Activated T-helper 1 cell treated with anti-CD3 and anti-CD28 coated beads, Interleukin-2, amount 50 U/mL, for 16 hours (primary cell): Measurements from ENCODE around the gene HDAC10.

ENCODE experiments used
- DNase-seq, 2 donors: peaks; one replicate each; pipeline ENCODE4 v3.0.0-alpha.2; 2020; ENCODE audit warnings: low read depth in 1 of 2, low spot score in 1 of 2

Gene HDAC10

DNA sequence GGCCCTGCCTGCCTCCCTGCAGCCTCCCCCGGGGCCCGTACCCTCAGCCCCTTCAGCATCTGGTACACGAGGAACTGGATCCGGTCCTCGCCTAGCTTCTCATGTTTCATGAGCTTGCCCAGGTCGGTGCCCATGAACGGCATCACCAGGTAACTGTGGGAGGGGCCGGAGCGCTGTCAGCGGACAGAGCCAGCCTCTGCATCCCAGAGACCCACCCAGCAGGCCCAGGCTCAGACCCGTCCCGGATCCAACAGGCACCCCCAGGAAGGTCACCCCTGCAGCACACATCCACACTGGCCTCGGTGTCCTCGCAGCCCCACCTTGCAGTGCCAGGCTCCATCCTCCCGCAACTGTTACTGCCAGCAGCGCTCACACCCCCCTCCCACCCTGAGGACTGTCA, 6.0 kb upstream of the HDAC10 start:
- DNase-seq = no peak

DNA sequence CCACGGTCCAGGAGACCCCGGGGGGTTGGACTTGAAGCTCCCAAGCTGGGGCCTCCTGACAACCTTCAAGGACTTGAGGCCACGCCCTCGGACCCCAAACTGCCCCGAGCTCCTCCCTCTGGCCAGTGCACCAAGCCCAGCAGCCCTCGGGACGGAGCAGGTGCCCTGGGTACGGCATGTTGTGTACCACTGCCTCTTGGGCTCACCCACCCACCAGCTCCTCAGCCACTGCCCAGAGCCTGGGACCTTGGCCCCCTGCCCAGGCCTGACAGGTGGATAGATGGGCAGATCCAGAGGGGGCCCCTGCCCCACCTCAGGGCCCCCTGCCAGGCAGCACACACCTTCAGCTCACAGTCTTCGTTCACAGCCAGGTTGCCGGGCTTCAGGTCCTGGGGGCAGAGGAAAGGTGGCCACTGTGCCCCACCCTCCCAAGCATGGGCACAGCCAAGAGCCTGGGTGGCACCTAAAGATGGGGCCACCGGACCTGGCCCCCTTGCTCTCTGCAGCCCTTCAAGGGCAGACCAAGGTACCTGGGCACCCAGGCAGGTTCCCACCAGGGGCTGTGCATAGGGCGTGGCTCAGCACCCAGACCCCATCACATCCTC, 5.3 kb upstream of the HDAC10 start:
- no peak for DNase-seq

DNA sequence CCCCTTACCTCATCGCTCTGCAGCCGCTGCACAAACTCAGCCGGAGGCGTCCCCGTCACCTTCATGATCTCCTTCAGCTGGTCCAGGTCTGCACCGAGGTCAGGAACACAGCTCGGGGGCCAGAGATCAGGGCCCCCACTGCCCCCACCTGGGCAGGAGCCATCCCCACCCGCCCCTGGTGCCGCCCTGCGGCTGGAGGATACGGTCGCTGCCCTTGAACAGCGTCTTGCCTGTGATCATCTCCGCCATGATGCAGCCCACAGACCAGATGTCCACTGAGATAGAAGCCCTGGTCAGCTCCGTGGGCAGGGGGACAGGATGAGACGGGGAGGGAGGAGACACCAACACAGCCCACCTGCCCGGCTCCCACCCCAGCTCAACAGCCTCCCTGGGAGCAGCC, 4.5 kb upstream of the HDAC10 start:
- no peak for DNase-seq

DNA sequence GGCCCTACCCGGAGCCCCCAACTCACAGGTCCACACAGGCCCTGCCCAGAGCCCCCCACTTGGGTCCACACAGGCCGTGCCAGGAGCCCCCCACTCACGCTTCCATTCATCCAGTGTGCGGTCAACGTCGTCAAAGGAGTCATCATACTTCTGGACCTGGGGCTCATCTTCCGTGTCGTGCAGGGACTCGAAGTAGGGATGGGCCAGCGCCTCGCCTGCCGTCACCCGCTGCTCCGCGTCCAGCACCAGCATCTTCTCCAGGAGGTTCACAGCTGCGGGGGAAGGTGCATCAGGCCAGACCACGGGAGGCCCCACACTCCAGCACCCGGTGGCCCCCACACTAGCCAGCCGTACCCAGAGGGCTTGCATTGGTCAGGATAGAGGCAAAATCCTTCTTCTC, 4.0 kb upstream of the HDAC10 start:
- no peak for DNase-seq

DNA sequence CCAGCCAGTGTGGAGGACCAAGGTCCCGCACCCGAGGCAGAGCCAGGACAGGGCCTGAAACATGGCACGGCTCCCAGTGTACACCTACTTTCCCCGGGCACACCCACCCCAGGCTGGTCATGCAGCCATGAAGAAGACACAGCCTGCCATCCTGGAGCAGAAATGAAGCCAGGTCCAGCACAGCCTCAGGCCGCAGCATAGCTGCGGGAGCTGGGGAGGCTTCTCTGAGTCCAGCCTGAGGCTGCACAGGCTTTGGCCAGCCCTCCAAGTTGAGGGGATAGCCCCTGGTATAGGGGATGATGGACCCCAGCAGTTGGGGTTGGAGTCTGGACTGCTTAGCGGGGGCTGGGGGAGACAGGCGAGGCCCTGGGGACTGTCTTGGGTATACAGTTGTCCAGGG, 2.9 kb upstream of the HDAC10 start:
- no peak for DNase-seq

DNA sequence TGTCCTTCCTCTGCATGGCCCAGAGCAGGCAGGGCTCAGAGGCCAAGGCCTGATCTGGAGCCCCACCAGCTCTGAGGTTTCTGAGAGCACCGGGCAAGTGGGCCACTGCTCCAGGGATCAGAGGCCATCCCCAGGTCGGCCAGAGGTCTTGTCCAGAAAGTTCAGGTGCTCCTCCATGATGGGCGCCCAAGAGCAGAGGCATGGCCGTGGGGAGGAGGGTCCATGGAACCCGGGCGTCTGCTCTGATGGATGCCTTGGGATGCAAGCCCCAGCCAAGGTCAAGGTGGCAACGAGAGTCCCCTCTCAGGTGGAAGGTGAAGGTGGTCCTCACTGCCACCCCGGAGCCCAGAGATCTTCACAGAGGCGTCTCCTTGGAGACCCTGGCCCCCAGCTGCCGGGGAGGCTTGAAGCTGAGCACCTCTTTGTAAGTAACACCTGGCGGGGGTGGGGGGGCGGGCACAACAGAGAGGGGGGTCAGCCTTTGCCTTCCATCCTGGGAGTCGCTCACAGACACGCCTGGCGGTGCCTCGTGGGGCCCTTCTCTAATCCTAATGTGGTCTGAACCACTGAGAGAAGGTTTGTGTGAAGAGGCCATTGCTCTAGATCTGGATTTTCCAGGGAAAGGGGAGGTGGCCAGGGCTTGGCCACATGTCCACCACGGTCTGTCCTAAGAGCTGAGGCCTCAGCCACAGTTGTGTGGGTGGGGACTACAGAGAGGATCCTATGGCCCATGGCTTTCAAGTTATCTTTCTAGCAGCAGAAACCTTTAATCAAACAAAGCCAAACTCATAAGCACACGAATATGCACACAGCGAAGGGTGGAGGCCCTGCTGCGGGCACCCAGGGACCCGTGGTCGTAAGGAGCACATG, 2.2 kb upstream of the HDAC10 start:
- no peak for DNase-seq

DNA sequence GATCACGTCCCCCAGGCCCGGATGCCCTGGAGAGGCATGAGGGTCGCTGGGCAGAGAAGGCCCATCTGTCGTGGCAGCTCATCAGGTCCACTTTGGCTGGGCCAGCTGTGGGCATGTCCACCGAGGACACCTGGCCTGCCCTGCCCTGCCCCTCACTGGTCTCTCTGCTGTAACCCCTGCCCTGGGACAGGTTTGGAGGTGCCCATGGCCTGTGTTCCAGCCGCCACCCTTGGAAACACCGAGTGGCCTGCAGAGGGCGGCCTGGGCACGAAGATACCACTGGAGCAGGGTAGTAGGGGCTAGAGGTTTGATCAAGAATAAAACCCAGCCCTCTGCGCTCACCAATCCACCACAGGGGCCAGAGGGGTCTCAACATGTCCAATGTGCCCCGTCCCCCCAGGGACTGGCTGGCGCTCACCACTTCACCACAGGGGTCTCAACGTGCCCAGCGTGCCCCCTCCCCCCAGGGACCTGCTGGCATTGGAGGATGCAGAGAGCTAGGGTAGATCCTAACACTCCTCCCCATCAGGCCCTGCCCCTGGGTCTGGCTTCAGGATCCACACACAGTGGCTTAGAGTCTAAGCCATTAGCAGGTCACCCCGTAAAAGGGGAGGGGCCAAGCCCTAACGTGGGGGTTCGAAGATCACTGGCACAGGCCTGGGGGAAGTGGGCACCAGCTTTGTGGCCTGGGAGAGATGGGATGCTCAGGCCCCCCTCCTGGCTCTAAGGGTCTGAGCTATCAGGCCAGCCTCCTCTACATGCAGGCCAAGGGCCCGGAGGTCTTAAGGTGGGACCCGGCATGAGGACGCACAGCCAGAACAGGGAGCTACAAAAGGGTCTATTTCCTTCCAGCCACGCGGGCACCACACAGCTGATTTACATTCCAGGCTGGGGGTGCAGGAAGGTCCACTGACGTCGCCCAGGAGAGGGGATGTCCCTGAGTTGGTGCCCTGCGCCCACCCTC, 1.3 kb upstream of the HDAC10 start:
- peak; percentile 51 to 57 for DNase-seq

DNA sequence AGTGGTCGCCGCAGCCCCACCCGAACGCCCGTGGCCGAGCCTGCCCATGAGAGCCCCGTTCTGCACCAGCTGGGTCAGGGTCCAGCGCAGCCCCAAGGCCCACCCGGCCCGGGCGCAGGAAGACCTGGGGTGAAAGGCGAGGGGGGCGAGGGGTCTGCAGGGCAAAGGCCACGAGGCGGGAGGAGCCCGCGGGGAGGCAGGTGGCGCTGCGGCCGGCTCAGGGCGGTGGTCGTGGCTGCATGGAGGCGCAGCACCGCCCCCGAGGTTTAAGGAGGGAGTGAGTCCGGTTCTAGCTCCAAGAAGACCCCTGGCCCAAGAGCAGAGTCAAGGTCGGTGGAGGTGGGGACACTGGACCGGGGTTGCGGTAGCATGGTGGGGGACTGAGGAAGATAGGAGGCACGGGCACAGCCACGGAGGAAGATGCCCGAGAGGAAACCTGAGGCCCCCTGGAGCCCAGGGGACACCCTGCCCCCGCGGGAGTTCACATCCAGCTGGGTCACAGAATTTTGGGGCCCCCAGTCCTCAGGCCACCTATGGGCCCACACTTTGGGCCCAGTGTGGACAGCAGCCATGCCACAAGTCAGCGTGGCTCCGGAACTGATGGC, 514 bp upstream of the HDAC10 start:
- no peak for DNase-seq

DNA sequence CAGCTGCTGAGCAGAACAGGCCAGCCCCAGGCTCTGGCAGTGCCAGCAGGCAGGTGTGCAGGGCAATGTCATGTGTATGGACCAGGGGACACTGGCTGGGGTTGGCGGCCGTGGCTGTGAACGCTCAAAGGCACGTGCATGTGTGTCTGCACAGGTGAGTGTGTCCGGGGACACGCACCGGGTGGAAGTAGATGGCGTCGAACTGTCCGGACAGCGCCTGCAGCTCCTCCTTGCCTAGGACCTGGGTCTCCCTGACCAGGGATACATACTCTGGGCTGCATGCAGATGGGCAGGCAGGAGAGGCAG, 863 bp downstream of the HDAC10 start:
- no peak for DNase-seq

DNA sequence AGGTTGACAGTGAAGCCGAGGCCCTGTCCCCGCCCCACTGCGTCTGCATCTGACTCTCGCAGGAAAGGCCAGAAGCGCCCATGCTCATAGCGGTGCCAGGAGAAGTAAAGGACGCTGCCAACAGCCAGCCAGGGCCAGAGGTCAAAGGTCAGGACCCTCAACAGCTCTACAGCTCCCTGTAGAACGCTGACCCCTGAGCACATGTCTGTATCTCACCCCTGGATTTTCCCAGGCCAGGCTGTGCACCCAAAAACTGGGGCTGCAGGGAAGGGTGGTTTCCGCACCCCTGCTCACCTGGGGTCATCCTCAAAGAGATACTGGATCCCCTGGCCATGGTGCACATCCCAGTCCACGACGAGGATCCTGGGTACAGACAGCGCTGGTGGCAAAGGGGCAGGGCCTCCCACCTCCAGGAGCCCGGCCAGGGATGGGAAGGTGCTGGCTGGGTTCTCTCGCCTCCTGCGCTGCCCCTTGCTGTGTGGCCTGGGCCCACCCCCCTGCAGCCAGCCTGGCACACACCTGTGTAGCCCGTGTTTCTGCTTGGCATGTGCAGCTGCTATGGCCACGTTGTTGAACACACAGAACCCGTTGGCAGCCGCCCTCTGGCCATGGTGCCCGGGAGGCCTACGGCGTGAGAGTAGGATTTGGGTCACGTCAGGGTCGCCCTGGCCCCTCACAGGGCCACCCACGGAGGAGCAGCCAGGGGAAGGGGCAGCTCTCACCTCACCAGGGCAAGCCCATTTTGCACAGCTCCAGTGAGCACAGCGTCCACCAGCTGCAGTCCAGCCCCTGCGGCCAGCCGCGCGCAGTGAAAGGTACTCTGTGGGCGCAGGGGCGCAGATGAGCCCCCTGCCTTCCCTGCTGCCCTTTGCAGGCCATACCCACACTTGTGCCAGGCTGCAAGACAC, 1.5 kb downstream of the HDAC10 start:
- no peak for DNase-seq

DNA sequence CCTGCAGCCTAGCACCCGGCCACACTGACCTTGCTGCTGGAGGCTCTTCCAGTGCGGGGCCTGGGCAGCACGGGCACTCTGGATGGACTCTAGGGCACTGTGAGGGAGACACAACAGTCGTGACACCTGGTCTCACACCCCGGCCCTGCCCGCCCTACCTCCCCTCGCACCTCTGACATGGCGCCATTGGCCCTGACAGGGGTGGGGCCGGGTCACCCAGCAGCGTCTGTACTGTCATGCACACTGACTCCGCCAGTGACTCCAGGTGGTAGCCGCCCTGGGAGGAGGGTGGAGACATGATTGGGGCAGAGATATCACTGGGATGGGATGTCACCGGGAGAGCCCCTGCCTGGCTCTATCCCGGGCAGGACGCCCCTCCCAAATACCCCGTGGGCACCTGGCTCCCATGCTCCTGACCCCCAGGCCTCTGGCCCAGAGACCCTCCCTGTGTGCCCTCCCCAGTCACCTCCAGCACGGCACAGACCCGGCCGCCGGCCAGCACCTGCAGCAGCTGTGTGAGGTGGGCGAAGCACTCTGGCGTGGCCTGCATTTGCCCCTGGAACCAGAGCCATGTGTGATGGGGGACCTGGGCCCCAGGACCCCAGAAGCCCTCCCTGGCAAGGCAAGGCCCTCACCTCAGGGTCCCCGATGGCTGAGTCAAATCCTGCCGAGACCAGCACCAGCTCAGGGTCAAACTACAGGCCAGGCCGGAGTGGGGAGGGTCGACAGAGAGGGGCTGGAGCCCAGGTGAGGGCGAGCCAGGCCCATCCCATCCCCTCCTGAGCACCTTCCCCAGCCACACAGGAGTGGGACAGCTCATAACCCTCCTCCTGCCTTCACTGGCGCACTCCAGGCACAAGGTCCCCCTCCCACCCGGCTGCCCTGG, 2.6 kb downstream of the HDAC10 start:
- DNase-seq = no peak

DNA sequence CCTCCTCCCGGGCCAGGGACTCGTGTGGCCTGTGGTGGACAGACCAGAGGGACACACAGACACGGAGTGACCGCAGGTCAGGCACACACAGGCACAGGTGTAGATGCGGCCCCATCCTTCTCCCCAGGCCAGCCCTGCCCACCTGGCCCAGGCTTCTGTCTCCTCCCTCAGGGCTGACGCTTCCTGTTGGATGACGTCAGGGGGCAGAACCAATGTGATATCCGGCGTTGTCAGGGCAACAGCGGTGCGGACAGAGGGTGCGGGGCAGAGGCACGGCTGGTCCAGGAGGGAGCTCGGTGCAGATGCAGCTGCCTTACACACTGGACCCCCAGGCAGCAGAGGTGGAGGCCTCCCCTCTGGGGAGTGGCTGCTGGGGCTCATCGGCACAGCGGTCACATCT, 3.3 kb downstream of the HDAC10 start:
- peak in 1 of 2 donors; percentile 31 for DNase-seq

DNA sequence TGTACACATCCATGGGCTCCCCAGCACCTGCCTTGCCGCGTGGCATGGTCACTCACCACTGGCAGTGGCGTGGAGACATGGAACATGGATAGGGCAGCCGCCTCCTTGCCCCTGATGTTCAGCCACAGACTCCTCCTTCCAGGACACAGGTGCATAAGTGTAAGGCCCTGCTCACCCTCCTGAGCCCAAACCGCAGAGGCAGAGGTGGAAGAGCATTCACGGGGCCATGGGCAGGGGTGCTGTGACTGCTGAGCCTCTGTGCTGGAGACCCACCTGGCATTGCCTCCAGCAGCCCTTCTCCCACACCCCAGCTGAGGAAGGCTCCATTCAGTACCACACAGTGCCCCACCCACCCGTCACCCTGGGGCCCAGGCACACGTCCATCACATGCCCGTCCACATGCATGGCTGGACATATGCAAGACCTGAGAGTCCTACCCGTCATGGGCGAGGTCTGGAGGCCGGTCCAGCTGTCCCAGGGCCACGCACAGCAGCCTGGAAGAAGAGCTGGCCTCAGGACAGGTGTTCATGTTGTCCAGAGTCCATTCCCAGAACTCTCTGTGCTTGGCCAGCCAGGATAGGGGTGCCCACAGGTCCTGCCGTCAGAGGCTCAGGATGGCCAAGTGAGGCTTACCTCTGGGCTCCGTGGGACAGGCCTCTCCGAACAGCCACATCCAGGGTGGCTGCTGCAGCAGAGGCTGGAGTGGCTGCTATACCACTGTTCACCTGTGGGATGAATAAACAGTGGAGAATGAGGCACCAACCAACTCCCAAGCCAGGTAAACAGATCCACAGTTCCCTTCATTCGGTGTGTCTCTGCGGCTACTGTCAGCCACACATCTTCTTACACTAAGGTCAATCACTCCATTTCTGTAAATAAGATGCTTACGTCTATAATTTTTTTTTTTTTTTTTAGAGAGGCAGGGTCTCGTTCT, 4.6 kb downstream of the HDAC10 start:
- DNase-seq = no peak

DNA sequence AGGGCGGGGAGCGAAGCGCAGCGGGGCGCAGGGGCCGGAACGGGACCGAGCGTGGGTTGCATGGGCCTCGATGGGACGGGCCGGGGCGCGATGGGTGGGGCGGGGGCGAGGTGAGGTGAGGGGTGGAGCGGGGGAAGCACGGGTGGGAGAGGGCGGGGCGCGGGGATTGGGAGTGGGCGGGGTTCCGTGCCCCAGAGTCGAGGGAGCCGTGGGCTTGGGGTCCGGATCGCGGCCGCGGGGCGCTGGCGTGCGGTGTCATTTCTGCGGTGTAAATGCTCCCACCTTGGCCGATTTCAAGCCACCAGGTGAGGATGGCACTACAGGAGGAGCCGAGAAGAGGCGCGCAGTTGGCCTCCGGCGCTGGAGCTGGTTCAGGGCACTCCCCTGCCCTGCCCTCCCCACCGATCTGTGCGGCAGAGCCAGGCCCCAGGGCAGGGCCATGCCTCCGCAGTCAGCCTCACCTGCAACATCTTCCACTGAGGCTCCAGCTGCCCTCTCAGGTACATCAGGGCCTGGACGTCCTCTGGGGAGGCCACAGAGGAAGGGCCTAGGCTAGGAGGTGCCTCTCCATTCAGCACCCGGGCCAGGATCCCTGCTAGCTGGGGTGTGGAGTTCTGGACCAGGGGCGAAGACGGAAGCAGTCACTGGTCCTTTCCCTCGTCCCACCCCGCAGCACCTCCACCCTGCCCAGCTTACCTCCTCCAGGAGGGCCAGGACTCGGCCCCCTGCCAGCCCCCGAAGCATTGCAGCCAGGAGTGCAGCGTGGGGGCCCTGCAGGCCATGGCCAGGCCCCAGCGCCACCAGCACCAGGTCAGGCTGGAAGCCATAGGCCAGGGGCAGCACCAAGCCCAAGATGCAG, 5.6 kb downstream of the HDAC10 start:
- no peak for DNase-seq

DNA sequence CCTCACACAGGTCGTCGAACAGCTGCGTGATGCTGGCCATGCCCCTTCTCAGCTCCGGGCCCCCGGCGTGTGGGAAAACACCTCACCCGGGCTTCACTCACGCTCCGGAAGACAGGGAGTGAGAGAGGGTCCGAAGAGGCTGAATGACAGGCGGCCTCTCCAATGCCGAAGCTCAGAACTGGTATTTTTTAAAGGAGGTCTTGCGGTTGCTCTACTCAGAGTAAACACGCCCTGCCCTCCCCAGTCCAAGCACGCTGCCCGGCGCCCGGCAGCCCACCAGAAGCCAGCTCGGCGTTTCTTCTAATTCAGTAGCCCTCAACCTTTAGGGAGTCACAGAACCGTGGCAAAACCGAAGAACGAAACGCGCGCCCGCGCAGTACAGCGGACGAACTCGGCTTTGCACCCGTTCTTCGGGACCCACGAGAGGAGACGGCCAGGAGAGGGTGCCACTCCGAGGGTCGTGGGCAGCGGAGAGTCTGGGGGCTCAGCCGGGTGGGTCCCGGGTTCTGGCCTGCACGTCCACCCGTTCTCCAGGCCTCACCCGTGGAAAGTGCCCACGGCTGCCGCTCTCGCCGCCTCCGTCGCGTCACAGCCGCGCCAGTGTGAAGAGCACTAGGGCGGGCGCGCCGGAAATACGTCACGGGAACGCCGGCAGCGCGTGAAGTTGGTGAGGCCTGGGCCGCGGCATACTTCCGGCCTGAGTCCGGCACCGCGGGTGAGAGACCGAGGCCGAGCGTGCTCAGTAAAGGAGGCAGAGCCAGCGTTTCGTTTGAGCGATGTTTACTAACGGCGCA, 6.4 kb downstream of the HDAC10 start, which contains the start of gene TUBGCP6:
Gene TUBGCP6, minus strand, starts transcription at position 604 of the 794 bp plus-strand sequence. Its CDS starts 564 bp downstream, at position 40.
- DNase-seq = peak; percentile 86 to 88

DNA sequence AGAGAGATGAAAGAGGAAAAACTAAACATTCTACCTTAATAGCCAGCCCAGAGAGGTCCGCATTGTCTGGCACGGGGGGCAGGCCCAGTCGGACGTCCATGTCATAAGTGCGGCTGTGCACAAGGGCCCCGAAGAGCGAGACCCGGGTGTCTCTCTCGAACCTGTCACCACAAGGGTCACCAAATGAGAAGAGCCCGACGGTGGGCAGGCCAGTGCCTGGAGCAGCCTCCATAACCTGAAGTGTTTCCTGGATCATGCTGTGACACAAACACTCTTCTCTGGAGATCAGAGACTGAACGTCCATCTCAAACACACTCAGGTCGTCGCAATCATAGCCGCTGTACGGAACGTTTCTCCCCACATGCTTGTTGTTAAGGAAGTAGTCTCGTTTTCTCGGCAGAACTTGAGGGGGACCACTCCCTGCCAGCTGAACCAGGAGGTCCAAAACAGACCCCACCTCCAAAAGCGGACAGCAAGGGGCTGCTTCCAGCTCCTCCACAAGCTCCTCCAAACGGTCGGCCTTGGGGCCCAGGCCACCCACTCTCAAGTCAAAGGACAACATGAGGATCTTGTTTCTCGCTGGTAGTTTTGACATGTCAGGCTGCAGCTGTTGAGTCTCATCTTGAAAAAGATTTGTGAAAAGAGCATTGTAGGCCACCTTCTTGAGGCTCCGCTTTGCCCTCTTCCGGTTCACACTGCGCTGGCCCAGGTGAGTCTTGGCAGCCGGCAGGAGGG, 7.2 kb downstream of the HDAC10 start:
- no peak for DNase-seq
